ENCODE results near the gene SLC27A4.
A peak's percentile ranks its signal among the peaks of the same experiment; 100 is the strongest.
"Not testable (repeated sequence)": the region's sequence is repeated elsewhere in the genome, so short reads cannot be mapped to it uniquely, and the experiment has no call there.

The SLC27A4 gene

GRCh38 chr9:128325629-128326028 lies 14.7 kb upstream of the SLC27A4 start:
- DNase-seq, result no peak

DNA sequence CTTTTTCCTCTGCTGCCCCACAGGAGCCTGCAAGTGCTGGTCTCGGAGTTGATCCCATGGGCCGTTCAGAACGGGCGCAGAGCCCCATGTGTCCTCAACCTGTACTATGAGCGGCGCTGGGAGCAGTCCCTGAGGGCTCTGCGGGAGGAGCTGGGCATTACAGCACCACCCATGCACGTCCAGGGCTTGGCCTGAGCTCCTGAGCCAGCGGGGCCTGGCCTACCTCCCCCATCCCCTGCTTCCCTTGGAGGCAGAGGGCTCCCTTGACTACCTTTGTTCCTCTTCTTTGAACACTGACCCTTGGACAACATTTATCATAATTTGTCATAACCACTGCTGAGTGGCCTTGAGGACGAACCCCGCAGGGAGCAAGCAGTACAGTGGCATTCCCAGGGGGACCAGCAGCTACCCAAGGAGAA lies 6.9 kb upstream of the SLC27A4 start:
- no peak for DNase-seq

DNA sequence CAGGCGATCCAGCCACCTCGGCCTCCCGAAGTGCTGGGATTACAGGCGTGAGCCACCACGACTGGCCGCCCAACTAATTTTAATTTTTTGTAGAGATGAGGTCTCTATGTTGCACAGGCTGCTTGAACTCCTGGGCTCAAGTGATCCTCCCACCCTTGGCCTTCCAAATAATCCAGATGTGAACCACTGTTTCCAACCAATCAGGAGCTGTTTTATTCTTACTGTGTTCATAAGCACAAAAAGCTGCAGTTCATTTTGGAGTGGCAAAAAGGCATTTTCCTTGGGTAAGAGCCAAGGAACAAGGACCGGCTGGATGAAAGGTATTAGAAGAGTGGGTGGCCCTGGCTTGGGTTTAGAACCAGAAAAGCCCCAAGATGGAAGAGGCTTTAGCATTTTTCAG lies 5.2 kb upstream of the SLC27A4 start:
- DNase-seq, result no peak

DNA sequence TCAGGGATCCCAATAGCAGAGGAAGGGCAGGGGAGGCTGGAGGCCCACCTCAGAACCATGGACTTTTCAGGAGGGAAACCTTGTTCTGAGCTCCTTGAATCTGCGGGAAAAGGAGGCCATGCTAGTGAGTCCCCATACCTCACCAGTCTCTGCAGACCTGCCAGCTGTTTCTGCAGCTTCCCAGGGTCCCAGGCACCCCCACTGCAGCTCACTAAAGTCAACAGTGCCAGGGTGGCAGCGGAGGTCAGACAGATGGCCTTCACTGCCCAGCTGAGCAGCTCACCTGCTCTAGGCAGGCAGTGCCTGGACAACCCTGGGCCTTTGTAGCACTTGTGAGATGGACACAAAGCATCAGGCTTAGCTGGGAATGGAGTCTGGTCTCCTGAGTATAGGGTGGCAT lies 4.4 kb upstream of the SLC27A4 start:
- DNase-seq, result no peak

- no peak for DNase-seq
These were observed 2.4 kb upstream of the SLC27A4 start for GRCh38 chr9:128337936-128338335.

DNA sequence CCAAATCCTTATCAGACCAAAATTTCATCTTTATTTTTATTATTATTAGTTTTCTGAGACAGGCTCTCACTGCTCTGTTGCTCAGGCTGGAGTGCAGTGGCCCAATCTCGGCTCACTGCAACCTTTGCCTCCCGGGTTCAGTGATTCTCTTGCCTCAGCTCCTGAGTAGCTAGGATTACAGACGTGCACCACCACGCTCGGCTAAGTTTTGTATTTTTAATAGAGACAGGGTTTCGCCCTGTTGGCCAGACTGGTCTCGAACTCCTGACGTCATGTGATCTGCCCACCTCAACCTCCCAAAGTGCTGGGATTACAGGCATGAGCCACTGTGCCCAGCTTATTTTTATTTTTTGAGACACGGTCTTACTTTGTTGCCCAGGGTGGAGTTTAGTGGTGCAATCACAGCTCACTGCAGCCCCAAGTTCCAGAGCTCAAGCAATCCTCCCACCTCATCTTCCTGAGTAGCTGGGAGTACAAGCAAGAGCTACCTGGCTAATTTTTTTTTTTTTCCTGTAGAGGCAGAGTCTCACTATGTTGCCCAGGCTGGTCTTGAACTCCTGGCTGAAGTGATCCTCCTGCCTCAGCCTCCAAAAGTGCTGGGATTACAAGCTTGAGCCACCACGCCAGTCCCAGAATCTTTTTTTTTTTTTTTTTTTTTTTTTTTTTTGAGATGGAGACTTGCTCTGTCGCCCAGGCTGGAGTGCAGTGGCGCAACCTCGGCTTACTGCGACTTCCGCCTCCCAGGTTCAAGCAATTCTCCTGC lies 1.3 kb upstream of the SLC27A4 start:
- not testable (repeated sequence) for DNase-seq

DNA sequence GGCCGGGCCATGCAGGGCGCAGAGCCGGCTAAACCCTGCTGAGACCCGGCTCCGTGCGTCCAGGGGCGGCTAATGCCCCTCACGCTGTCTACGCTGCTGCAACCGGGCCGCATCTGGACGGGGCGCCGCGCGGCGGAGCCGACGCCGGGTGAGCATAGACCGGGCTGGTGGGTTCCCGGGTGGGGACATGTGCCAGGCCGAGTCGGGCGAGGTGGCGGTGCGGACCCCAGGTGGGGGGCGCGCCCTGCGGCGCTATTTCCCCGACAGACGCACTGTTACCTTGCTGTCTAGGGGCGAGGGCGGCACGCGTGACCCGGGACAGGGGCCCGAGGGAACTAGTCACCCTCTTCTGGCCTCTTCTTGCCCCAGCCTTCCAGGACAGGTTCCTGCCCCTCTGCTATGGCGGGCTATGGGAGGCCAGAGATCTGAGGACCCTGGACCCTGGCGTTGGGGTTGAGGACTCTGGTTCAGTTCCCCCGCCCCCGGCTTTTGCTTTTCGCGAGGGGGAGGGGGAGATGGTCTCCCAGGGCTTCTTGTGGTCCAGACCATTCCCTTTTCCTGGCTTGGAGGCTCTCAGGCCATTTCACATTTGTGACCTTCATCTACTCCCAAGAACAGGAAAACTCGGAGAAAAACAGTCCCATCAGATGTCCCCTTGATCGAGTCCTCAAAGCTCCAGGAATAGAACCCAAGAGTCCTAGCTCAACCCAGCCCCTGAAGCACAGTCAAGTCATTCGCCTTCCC lies 536 bp downstream of the SLC27A4 start:
- DNase-seq, result no peak

DNA sequence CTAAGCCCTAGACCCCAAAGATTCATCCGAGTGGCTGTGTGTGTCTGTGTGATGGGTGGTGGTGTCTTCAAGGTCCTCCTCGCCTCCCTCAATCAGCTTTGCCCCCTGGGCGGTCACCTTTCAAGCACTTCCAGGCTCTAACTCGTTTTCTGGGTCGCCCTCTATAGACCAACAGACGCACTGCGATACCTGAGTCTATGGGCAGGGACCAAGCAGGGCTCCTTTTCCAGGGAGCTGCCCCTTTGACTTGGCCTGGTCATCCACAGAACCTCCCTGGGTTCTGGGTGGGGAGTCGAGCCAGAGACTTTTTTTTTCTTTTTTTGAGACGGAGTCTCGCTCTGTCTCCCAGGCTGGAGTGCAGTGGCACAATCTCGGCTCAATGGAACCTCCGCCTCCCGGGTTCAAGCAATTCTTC lies 1.1 kb downstream of the SLC27A4 start:
- peak; percentile 62 for DNase-seq

DNA sequence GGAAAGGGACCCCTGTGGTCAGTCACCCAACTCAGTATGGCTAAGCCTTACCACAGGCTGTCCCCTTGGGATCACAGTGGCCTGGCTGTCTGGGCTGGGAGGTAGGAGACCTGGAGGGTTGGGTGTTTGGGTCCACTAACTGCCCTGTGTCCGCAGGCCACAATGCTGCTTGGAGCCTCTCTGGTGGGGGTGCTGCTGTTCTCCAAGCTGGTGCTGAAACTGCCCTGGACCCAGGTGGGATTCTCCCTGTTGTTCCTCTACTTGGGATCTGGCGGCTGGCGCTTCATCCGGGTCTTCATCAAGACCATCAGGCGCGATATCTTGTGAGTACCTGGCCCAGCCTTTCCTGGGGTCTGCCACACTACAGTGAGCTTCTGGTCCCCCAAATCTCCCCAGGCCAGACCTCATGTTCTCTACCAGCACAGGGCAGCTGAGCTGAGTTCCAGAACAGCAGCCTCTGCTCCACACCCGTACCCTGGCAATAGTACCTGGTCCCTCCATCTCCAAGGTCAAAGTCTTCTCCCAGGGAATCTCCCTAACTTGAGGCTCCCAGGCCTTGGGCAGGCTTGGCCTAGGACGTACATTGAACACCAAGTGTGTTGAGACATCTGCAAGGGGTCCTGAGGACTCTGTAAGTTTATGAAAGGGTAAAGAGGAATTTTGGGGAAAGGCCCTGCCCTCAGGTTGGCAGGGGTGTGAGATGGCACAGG lies 2.8 kb downstream of the SLC27A4 start:
- no peak for DNase-seq

DNA sequence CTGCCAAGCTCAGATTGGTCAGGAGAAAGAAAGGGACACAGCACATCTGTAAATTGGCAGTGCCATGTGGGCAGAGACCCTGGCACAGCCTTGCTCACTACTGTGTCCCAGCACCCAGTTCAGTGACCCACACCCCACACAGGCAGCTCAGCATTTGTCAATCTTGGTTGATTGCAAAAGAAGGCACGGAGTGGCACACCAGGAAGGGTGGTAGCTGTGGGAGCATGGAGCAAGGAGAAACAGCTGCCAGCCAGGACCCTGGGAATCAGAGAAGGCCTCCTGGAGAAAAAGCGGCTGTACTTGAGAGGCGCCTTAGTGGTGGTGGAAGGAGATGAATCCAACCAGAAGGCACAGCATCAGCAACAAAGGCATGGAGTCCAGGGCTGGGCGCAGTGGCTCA lies 3.5 kb downstream of the SLC27A4 start:
- no peak for DNase-seq

DNA sequence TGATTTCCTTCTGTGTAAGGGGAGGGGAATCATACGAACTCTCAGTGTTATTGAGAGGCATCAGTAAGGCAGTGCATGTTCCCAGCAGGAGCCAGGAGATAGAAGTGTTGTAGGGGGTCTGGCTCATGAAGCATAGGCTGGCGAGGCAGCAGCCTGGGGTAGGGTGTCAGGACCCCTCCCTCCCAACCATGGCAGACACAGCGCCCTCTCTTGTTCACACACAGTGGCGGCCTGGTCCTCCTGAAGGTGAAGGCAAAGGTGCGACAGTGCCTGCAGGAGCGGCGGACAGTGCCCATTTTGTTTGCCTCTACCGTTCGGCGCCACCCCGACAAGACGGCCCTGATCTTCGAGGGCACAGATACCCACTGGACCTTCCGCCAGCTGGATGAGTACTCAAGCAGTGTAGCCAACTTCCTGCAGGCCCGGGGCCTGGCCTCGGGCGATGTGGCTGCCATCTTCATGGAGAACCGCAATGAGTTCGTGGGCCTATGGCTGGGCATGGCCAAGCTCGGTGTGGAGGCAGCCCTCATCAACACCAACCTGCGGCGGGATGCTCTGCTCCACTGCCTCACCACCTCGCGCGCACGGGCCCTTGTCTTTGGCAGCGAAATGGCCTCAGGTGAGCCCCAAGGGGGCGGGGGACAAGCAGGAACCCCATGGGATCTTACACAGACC lies 4.7 kb downstream of the SLC27A4 start:
- DNase-seq, result no peak

- DNase-seq, result no peak
These were observed 8.8 kb downstream of the SLC27A4 start for GRCh38 chr9:128349125-128349524.

- no peak for DNase-seq
These were observed 9.4 kb downstream of the SLC27A4 start for GRCh38 chr9:128349772-128350171.

GRCh38 chr9:128355451-128355850 lies 15.1 kb downstream of the SLC27A4 start:
- no peak for DNase-seq

- no peak for DNase-seq
These were observed 17.8 kb downstream of the SLC27A4 start for GRCh38 chr9:128358090-128358489.

DNA sequence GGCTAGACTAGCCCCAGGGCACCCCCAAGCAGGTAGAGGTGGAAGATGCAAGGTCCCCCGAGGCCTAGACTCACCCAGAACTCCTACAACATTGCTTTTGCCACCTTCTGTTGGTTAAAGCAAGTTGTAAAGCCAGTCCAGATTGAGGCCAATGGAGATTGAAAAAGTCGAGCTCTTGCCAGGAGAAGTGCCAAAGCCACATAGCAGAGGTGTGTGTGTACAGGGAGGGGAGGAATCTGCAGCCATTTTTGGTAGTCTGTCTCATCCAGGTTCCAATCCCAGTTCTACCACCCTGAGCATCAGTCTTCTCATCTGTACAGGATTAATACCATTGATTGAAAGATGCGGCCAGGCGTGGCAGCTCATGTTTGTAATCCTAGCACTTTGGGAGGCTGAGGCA lies 18.5 kb downstream of the SLC27A4 start:
- no peak for DNase-seq

- no peak for DNase-seq
These were observed 20.5 kb downstream of the SLC27A4 start for GRCh38 chr9:128360826-128361225.

GRCh38 chr9:128361296-128361985 lies 21.1 kb downstream of the SLC27A4 start:
- DNase-seq, result no peak

DNA sequence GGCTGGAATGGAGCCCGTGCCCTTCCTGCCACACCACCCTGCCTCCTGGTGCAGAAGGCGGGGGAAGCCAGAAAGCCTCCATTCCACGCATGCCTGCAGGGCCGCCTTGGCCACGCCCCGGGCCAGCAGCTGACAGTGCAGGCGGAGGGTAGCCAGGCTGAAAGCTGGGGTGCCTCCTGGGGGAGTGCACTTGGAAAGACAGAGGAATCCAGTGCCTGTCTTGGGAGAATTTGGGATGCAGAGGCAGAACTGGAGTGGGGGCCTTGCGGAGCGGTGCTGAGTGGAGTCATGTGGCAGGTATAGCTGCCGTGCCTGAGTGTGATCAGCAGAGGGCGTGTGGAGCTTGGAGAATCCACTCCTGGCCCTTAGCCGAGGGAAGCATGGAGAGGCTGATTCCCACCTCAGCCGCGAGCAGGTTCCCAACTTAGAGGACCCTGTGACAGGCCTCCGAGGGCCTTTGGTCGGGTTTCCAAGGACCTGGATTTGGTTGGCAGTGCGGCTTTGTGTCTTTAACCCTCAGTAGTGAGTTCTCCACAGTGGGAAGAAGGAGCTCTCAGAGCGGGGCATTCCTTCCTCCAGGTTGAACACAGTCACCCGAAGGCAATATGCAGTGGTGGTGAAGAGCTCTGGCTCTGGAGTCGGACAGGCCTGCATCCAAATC lies 21.8 kb downstream of the SLC27A4 start:
- peak; percentile 90 for DNase-seq

DNA sequence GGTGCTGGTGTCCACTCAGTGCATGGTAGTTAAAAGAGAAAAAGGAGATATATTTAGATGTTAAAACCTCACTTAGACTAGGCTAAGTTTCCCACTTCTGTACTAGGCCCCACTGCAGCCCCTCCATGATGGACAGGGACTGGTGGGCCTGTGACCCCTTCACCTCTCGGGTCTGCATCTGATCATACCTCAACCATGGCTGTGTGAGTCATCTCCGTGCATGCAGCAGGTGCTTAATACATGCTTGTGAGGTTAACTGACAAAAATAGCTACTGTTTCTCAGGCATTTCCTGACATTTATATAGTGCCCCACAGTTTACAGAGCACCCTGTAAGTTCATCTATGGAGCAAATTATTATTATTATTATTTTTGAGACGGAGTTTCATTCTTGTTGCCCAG lies 22.4 kb downstream of the SLC27A4 start:
- DNase-seq, result no peak

DNA sequence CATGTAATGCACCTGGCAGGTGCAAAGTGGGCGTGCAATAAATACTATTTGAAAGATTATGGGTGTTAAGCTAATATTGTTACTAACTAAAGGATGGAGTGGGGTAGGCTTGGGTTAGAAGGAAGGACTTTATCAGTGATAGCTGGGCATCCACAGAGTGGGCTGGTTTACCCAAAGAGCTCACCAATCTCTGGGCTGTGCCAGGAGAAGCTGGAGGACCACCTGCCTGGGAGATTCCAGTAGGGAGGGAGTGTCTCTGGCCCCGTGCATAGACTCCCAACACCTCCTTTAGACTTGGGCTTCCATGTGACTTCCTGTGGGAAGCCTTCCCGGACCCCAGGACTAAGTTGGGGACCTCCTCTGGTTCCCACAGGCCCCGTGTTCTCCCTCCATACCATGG lies 25.2 kb downstream of the SLC27A4 start:
- no peak for DNase-seq

All from NCI-H226 (cell line).